Fibroblast of villous mesenchyme (primary cell): ENCODE results near the gene MBD1. TPM values are rescaled to one million over a fixed set of nuclear protein-coding genes. Genes with fewer than 3 reads are reported as not detected.

Source experiments
- DNase-seq: peaks from one replicate; pipeline ENCODE4 v3.0.0-alpha.2; 2010; ENCODE audit warnings: low read depth
- H3K4me3 ChIP-seq: 2 replicates; pipeline ENCODE4 v1.5.1; 2011; ENCODE audit warnings: low read depth, mild to moderate bottlenecking, low read length
- total RNA-seq: library from RNA; depleted of rRNA; stranded (reverse); fragments of >200 nt; gene quantifications from 2 replicates; pipeline ENCODE4 v1.2.3, GENCODE V29; 2012
- TF ChIP-seq, protein P1 (sequence below): IDR thresholded peaks from 2 replicates; pipeline ENCODE4 v1.5.1; 2012; ENCODE audit warnings: low read depth, mild to moderate bottlenecking, low read length; ENCODE audit not compliant: insufficient read depth

MBD1 gene, protein sequence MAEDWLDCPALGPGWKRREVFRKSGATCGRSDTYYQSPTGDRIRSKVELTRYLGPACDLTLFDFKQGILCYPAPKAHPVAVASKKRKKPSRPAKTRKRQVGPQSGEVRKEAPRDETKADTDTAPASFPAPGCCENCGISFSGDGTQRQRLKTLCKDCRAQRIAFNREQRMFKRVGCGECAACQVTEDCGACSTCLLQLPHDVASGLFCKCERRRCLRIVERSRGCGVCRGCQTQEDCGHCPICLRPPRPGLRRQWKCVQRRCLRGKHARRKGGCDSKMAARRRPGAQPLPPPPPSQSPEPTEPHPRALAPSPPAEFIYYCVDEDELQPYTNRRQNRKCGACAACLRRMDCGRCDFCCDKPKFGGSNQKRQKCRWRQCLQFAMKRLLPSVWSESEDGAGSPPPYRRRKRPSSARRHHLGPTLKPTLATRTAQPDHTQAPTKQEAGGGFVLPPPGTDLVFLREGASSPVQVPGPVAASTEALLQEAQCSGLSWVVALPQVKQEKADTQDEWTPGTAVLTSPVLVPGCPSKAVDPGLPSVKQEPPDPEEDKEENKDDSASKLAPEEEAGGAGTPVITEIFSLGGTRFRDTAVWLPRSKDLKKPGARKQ
- 69.5 and 70.9 TPM in 2 replicates for total RNA-seq

- peak; percentile 99 for DNase-seq
Observed at GRCh38 chr18:50281295-50281971, at the start of gene MBD1. Gene MBD1, minus strand, starts transcription at chr18:50281523. Its CDS starts 1,531 bp downstream, at chr18:50279992.

GRCh38 chr18:50330176-50330575, 48.9 kb upstream of the MBD1 start:
- DNase-seq: no peak

More at GRCh38 chr18:50281295-50281971, at the start of gene MBD1:
- peak within 1 kb of the TSS; percentile 83 for H3K4me3 ChIP-seq
- TF ChIP-seq, protein P1, sequence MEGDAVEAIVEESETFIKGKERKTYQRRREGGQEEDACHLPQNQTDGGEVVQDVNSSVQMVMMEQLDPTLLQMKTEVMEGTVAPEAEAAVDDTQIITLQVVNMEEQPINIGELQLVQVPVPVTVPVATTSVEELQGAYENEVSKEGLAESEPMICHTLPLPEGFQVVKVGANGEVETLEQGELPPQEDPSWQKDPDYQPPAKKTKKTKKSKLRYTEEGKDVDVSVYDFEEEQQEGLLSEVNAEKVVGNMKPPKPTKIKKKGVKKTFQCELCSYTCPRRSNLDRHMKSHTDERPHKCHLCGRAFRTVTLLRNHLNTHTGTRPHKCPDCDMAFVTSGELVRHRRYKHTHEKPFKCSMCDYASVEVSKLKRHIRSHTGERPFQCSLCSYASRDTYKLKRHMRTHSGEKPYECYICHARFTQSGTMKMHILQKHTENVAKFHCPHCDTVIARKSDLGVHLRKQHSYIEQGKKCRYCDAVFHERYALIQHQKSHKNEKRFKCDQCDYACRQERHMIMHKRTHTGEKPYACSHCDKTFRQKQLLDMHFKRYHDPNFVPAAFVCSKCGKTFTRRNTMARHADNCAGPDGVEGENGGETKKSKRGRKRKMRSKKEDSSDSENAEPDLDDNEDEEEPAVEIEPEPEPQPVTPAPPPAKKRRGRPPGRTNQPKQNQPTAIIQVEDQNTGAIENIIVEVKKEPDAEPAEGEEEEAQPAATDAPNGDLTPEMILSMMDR: peak; percentile 16

GRCh38 chr18:50327983-50328382, 46.7 kb upstream of the MBD1 start:
- DNase-seq: no peak
- TF ChIP-seq, protein P1: no peak
- no peak overlapping the region for H3K4me3 ChIP-seq

More at GRCh38 chr18:50330176-50330575, 48.9 kb upstream of the MBD1 start:
- TF ChIP-seq, protein P1: no peak
- no peak overlapping the region for H3K4me3 ChIP-seq

DNA sequence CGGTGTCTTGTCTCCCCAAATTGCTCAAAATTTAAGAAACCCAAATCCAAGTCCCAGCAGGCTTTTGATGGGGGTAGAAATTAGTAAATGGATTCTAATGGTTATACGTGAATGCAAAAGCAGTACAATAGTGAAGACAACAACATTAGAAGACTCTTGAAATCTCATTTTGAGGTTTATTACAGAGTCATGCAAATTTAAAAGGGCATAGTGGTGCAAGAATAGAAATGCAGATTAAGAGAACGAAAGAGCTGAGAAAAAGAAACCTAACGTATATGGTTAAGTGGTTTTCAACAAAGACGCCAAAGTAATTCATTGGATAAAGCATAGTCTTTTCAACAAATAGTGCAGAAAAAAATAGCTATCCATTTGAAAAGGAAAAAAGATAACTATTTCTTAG, 39.4 kb upstream of the MBD1 start:
- DNase-seq: no peak
- no peak overlapping the region for H3K4me3 ChIP-seq
- TF ChIP-seq, protein P1: no peak

- DNase-seq: no peak
- H3K4me3 ChIP-seq: no peak overlapping the region
- TF ChIP-seq, protein P1: no peak
Observed at GRCh38 chr18:50315100-50315871, 34.0 kb upstream of the MBD1 start.

DNA sequence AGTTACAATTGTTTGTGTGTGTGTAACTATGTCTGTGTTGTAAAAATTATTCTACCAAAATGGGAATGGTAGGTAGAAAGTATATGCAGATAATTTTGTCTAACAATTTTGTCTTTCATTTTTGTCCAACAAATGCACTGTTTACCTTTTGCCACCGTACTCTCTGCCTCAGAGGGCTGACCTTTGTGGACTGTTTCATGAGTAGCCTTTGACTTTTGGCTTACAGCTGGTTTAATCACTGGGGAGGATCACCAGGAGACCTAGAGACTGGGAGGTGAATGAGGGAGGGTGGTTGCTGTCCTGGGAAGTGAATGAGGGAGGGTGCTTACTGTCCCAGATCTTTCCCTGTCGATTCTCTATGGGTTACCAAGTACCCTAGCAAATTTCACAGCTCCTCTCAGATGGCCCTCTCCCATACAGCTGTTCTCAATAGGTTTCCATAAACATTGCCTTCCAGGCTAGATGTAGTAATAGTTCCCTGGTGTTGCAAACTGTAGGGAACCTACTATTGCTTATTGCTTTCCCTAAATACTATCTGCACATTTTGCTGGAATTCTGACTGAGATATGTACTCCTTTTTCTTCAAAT, 32.6 kb upstream of the MBD1 start:
- H3K4me3 ChIP-seq: no peak overlapping the region
- no peak for DNase-seq
- TF ChIP-seq, protein P1: no peak
